H1 (cell line): ENCODE data around the gene ABHD2. TPM values are rescaled to one million over a fixed set of nuclear protein-coding genes. Genes with fewer than 3 reads are reported as not detected.
A peak's percentile ranks its signal among the peaks of the same experiment; 100 is the strongest.

Source experiments
- BCL11A ChIP-seq, 2 experiments: IDR thresholded peaks; one replicate each; pipeline ENCODE4 v1.6.1; 2011; ENCODE audit warnings: low read depth in 2 of 2, low read length in 2 of 2, mild to moderate bottlenecking in 2 of 2
- CHD7 ChIP-seq: fragments of 300-600 bp; sonication (generic); IDR thresholded peaks from 2 replicates; pipeline ENCODE4 v1.7.1; 2012; ENCODE audit warnings: low read length, moderate library complexity, mild to moderate bottlenecking, inconsistent platforms; ENCODE audit not compliant: insufficient replicate concordance
- GTF2F1 ChIP-seq: IDR thresholded peaks from 2 replicates; pipeline ENCODE4 v1.6.1; 2012; ENCODE audit warnings: low read depth, low read length, improper control_type of control experiment, borderline replicate concordance
- NRF1 ChIP-seq: IDR thresholded peaks from 2 replicates; pipeline ENCODE4 v1.6.1; 2011; ENCODE audit warnings: mild to moderate bottlenecking, low read depth, low read length, improper control_type of control experiment
- PHF8 ChIP-seq: fragments of 200-600 bp; sonication (generic); conservative IDR thresholded peaks from 2 replicates; pipeline ENCODE4 v1.7.1; 2012; ENCODE audit warnings: low read depth, mild to moderate bottlenecking, inconsistent platforms, low read length, moderate library complexity
- POU5F1 ChIP-seq: IDR thresholded peaks from 2 replicates; pipeline ENCODE4 v1.6.1; 2011; ENCODE audit warnings: low read depth, mild to moderate bottlenecking, low read length, moderate library complexity
- RAD21 ChIP-seq, 2 experiments: IDR thresholded peaks in 1 of 2; conservative IDR thresholded peaks in 1 of 2; 2 replicates each; pipeline ENCODE4 v1.6.1; 2011; ENCODE audit warnings: low read depth in 2 of 2, low read length in 2 of 2, improper control_type of control experiment in 1 of 2, inconsistent platforms in 1 of 2, mild to moderate bottlenecking in 1 of 2, moderate library complexity in 1 of 2
- RFX5 ChIP-seq: IDR thresholded peaks from 2 replicates; pipeline ENCODE4 v1.6.1; 2011; ENCODE audit warnings: low read depth, low read length, improper control_type of control experiment, borderline replicate concordance
- RXRA ChIP-seq: IDR thresholded peaks from 2 replicates; pipeline ENCODE4 v1.6.1; 2011; ENCODE audit warnings: low read depth, mild to moderate bottlenecking, low read length, moderate library complexity; ENCODE audit not compliant: insufficient read depth
- TAF1 ChIP-seq: IDR thresholded peaks from 2 replicates; pipeline ENCODE4 v1.6.1; 2011; ENCODE audit warnings: mild to moderate bottlenecking, low read depth, low read length
- polyA plus RNA-seq, 7 experiments: library from polyadenylated mRNA; depleted of rRNA in 3 of 7; stranded (reverse) in 5 of 7; unstranded in 2 of 7; fragments of >200 nt in 5 of 7; fragments of 200-250 nt in 2 of 7; gene quantifications; 1 replicate in 5 of 7; 2 replicates in 1 of 7; 4 replicates in 1 of 7; pipeline versions ENCODE4 v1.2.1 to v1.2.3, GENCODE V29; 2011 to 2013; ENCODE audit warnings: missing spikeins in 2 of 7, mixed read lengths in 2 of 7
- total RNA-seq: library from RNA; stranded (reverse); fragmentation: NEBNext Ultra II Directional; extraction: Animal tissue kit (Norgen Biotek cat#: 25700); gene quantifications from 2 replicates; pipeline ENCODE4 v1.2.1, GENCODE V29; 2021

ABHD2 gene
- total and polyA plus RNA-seq, 2 of the 8 experiments (the other 6 are each of a cell fraction or from before 2014, with no cell fraction given): 9.1 to 23.7 TPM

DNA sequence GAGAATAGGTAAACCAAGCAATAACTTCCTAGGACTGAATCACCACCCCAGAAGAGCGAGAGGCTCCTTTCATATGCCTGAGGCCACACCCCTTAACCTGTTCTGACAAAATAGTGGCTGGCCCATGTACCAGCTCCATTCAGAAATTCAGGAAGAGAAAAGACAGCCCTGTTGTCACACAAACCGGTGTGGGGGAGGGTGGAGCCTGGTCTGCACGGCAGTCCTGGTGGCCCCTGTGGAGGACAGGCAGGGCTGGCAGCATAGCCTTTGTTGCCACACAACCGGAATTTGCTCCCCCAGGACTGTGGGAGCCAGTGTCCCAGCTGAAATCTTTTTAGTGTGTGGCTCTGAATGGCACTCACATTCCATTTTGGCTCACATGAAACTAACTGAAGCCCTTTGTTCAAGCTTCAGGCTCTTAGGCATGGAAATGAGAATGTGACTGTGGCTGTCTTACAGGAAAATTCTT is 109.3 kb downstream of the ABHD2 start (continued):
- TF ChIP-seq PHF8: no peak
- TF ChIP-seq RAD21 (IDR thresholded peaks at IDR 0.05 in 1 of 2, conservative IDR thresholded peaks at IDR 0.05 in 1 of 2; ENCODE audit: low read depth in 2 of 2, low read length in 2 of 2): 0 out of 4 replicates have a peak, but pooled peaks of 1 of the 2 experiments have one; percentile 2
- TF ChIP-seq BCL11A (IDR thresholded peaks at IDR 0.05; ENCODE audit: low read depth in 2 of 2, low read length in 2 of 2): no peak
- TF ChIP-seq TAF1: no peak
- TF ChIP-seq GTF2F1: no peak
- no peak for TF ChIP-seq POU5F1
- no peak for TF ChIP-seq RFX5
- no peak for TF ChIP-seq CHD7
- no peak for TF ChIP-seq NRF1
- TF ChIP-seq RXRA: no peak
